ENCODE data around the gene COL6A1.

DNA sequence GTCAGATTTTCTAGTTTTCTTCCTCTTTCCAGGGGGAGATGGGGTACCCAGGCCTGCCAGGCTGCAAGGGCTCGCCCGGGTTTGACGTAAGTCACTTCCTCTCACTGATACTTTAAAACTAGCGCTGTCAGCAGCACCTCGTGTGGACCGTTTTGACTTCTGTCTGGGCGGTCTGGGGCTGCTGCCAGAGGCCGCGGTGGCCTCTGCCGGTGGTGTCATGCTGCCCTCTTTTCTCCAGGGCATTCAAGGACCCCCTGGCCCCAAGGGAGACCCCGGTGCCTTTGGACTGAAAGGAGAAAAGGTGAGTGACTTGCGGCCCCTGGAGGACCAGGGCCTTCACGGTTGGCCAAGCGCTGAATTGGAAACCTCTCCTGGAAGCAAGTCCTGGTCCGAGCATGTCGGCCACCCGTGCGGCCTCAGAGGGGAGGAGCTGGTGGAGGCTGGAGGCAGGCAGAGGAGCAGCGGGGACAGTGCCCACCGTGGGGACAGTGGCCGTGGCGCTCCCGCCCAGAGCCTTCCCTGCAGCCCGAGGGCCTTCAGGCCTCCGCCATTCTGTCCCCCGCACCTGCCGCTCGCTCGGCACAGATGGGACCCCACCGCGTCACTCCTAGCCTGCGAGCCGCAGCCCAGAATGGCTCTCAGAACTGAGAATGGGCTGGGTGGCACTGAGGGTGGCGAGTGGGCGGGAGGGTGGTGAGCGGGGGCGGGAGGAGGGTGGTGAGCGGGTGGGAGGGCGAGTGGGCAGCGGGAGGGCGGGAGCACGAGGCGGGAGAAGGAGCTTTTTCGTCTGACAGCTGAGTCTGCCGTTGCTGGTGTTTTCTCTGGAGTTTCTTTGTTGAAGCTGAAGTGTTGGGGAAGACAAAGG is 9.4 kb downstream of the COL6A1 start:
- TF ChIP-seq, protein P1, sequence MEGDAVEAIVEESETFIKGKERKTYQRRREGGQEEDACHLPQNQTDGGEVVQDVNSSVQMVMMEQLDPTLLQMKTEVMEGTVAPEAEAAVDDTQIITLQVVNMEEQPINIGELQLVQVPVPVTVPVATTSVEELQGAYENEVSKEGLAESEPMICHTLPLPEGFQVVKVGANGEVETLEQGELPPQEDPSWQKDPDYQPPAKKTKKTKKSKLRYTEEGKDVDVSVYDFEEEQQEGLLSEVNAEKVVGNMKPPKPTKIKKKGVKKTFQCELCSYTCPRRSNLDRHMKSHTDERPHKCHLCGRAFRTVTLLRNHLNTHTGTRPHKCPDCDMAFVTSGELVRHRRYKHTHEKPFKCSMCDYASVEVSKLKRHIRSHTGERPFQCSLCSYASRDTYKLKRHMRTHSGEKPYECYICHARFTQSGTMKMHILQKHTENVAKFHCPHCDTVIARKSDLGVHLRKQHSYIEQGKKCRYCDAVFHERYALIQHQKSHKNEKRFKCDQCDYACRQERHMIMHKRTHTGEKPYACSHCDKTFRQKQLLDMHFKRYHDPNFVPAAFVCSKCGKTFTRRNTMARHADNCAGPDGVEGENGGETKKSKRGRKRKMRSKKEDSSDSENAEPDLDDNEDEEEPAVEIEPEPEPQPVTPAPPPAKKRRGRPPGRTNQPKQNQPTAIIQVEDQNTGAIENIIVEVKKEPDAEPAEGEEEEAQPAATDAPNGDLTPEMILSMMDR (IDR thresholded peaks at IDR 0.05; ENCODE audit: low read length): no peak
- no peak for TF ChIP-seq EZH2 (IDR thresholded peaks at IDR 0.05; ENCODE audit: borderline replicate concordance, low read length)
